22Rv1 (cell line): Measurements from ENCODE around the gene BABAM2.

Source experiments
- CTCF ChIP-seq: fragments of 450-650 bp; IDR thresholded peaks from 2 replicates; pipeline ENCODE4 v1.5.1; 2017; ENCODE audit warnings: mild to moderate bottlenecking
- ZFX ChIP-seq: fragments of 450-650 bp; IDR thresholded peaks from 2 replicates; pipeline ENCODE4 v1.6.1; 2017; ENCODE audit warnings: antibody characterized with exemption, borderline replicate concordance

- TF ChIP-seq CTCF (no peak), ZFX (no peak)
These were observed 178.0 kb downstream of the BABAM2 start for GRCh38 chr2:28068527-28068926.
